ENCODE data around the gene WNT9A. TPM values are rescaled to one million over a fixed set of nuclear protein-coding genes. Genes with fewer than 3 reads are reported as not detected.

The WNT9A gene
- total RNA-seq, 3 donors from 2014 or later: 1.1 to 2.5 (median 1.3) TPM

- TF ChIP-seq POLR2AphosphoS5 (IDR thresholded peaks at IDR 0.05) (no peak), POLR2A (IDR thresholded peaks at IDR 0.05) (no peak), CTCF (IDR thresholded peaks at IDR 0.05) (no peak)
- H3K4me3 ChIP-seq: no peak overlapping the region
- H3K27me3 ChIP-seq: no peaks in the 10 kb centered on the region
- no peak overlapping the region for H3K27ac ChIP-seq
- H3K4me1 ChIP-seq: peaks cover 3 to 10% of the 10 kb centered on the region in 2 donors
- no peaks in the 10 kb centered on the region for H3K36me3 ChIP-seq
- no peaks in the 10 kb centered on the region for H3K9me3 ChIP-seq
- peak; percentile 16 to 34 for DNase-seq (ENCODE audit: low spot score in 2 of 2)
- intact Hi-C loops (cut with DNase I; ENCODE audit: low total_unique reads): no loop called here
Measured at GRCh38 chr1:227891955-227892488, 55.7 kb downstream of the WNT9A start.

GRCh38 chr1:227891223-227891954 is 56.3 kb downstream of the WNT9A start:
- intact Hi-C loops (cut with DNase I; ENCODE audit: low total_unique reads): no loop called here
- TF ChIP-seq POLR2A (IDR thresholded peaks at IDR 0.05) (no peak), POLR2AphosphoS5 (IDR thresholded peaks at IDR 0.05) (no peak), CTCF (IDR thresholded peaks at IDR 0.05) (no peak)
- Histone ChIP-seq H3K4me3 (no peak overlapping the region), H3K27me3 (no peaks in the 10 kb centered on the region), H3K4me1 (peaks cover 3 to 11% of the 10 kb centered on the region in 2 donors), H3K27ac (no peak overlapping the region), H3K36me3 (no peaks in the 10 kb centered on the region), H3K9me3 (no peaks in the 10 kb centered on the region)
- DNase-seq (ENCODE audit: low spot score in 2 of 2): peak in 1 of 2 donors; percentile 50

- Histone ChIP-seq H3K27ac (no peak overlapping the region), H3K9me3 (no peaks in the 10 kb centered on the region), H3K4me1 (peaks cover under 1 to 14% of the 10 kb centered on the region in 2 donors), H3K27me3 (no peaks in the 10 kb centered on the region), H3K4me3 (no peak overlapping the region), H3K36me3 (no peaks in the 10 kb centered on the region)
- peak in 1 of 2 donors; percentile 30 for DNase-seq (ENCODE audit: low spot score in 2 of 2)
- intact Hi-C loops (cut with DNase I; ENCODE audit: low total_unique reads): no loop called here
- TF ChIP-seq POLR2AphosphoS5 (IDR thresholded peaks at IDR 0.05) (no peak), CTCF (IDR thresholded peaks at IDR 0.05) (no peak), POLR2A (IDR thresholded peaks at IDR 0.05) (no peak)
Measured at GRCh38 chr1:227890451-227891222, 57.1 kb downstream of the WNT9A start.

GRCh38 chr1:227889863-227890405 is 57.8 kb downstream of the WNT9A start:
- Histone ChIP-seq H3K4me3 (no peak overlapping the region), H3K27ac (no peak overlapping the region), H3K27me3 (no peaks in the 10 kb centered on the region), H3K4me1 (peaks cover 0 to 17% of the 10 kb centered on the region in 2 donors), H3K9me3 (no peaks in the 10 kb centered on the region), H3K36me3 (no peaks in the 10 kb centered on the region)
- intact Hi-C loops (cut with DNase I; ENCODE audit: low total_unique reads): no loop called here
- DNase-seq (ENCODE audit: low spot score in 2 of 2): no peak
- TF ChIP-seq POLR2AphosphoS5 (IDR thresholded peaks at IDR 0.05) (no peak), POLR2A (IDR thresholded peaks at IDR 0.05) (no peak), CTCF (IDR thresholded peaks at IDR 0.05) (no peak)
